Measurements from ENCODE around the gene TBRG4.

DNA sequence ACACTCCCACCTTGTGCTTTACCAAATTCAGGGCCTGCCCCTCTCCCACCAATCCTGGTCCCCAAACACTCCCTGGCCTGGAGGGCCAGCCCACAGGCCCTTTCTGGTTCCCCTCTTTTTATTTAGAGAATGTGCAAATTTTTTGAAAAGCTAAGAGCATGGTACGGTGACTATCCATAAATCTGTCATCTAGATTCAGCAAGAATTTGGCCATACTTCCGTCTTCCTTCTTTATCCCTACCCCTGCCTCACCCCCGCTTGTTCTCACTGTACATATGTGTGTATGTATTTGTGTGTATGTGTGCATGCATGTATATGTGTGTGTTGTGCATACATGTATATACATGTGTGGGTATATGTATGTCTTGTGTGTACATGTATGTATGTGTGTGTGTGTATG is 8.1 kb upstream of the TBRG4 start:
- no peak for TF ChIP-seq POLR2A (IDR thresholded peaks at IDR 0.05)
- TF ChIP-seq, protein P1, sequence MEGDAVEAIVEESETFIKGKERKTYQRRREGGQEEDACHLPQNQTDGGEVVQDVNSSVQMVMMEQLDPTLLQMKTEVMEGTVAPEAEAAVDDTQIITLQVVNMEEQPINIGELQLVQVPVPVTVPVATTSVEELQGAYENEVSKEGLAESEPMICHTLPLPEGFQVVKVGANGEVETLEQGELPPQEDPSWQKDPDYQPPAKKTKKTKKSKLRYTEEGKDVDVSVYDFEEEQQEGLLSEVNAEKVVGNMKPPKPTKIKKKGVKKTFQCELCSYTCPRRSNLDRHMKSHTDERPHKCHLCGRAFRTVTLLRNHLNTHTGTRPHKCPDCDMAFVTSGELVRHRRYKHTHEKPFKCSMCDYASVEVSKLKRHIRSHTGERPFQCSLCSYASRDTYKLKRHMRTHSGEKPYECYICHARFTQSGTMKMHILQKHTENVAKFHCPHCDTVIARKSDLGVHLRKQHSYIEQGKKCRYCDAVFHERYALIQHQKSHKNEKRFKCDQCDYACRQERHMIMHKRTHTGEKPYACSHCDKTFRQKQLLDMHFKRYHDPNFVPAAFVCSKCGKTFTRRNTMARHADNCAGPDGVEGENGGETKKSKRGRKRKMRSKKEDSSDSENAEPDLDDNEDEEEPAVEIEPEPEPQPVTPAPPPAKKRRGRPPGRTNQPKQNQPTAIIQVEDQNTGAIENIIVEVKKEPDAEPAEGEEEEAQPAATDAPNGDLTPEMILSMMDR (IDR thresholded peaks at IDR 0.05) = no peak
